ENCODE results near the gene SDSL.

The SDSL gene

GRCh38 chr12:113440947-113441782 lies 19.0 kb downstream of the SDSL start:
- in situ Hi-C loops (cut with MboI; ENCODE audit: low sequenced_read_pairs), result loop anchor here (25.0 kb wide), 1 partner anchor 404 kb away; no protein-coding TSS in a partner anchor

DNA sequence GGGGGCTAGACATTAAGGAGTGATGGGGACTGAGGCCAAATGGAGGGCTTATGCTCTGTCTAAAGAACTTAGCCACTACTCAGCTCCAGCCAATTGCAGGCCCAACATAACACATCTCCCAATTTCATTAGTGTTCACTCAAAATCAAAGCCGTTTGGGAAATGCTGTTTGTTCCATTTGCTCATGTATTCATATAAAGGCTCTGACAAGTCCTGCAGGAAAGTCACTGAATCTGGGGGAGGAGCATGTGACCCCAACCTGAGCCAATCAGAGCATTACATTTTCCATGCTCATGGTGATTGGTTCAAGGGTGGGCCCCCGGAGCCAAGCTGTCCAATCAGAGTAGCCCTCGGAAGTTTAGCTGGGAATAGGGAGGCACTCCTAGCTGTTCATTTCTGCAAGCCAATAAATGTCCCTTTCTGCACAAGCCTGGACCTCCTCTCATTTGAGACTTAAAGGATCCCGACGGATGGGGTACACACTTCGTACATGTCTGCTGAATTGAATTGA lies 20.9 kb downstream of the SDSL start:
- in situ Hi-C loops (cut with MboI; ENCODE audit: low sequenced_read_pairs), result loop anchor here (25.0 kb wide), 1 partner anchor 406 kb away; no protein-coding TSS in a partner anchor

GRCh38 chr12:113445544-113446171 lies 23.5 kb downstream of the SDSL start:
- in situ Hi-C loops (cut with MboI; ENCODE audit: low sequenced_read_pairs), result loop anchor here (25.0 kb wide), 1 partner anchor 408 kb away; no protein-coding TSS in a partner anchor

- in situ Hi-C loops (cut with MboI; ENCODE audit: low sequenced_read_pairs), result loop anchor here (25.0 kb wide), 1 partner anchor 412 kb away; no protein-coding TSS in a partner anchor
Observed at GRCh38 chr12:113448873-113449272, 26.7 kb downstream of the SDSL start.

DNA sequence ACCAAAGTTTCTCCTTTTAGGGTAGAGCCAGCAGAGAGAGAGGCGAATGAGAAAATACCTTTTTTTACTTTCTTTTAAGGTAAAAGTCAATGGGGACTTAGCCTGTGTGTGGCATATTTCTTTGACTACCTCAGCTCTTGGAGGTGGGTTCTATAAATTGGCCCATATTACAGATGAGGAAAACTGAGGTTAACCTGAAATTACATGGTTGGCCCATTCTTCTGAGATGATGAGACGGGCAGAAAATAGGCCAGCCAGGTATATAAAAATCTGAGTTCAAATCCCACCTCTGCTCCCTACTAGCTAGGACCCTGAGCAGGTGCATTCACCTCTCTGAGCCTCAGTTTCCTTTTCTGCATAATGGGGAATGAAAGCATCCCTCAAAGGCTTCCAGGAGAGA lies 27.1 kb downstream of the SDSL start:
- in situ Hi-C loops (cut with MboI; ENCODE audit: low sequenced_read_pairs), result loop anchor here (25.0 kb wide), 1 partner anchor 412 kb away; no protein-coding TSS in a partner anchor

GRCh38 chr12:113449839-113450238 lies 27.7 kb downstream of the SDSL start:
- in situ Hi-C loops (cut with MboI; ENCODE audit: low sequenced_read_pairs), result loop anchor here (25.0 kb wide), 1 partner anchor 413 kb away; no protein-coding TSS in a partner anchor

DNA sequence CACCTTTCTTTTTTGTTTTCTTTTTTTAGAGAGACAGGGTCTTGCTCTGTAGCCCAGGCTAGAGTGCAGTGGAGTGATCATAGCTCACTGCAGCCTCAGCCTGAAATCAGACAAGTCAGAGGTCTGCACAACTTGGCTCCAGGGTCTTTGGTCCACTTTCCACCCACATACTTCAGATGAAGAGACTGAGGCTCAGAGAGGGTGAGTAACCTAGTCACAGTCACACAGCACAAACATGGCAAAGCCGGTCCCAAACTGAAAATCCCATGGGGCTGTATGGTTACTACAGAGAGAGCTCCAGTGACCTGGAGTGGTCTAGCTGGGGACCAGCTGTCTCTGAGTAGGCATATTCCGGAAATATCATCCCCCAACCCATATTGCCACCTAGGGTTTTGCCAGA lies 30.3 kb downstream of the SDSL start:
- in situ Hi-C loops (cut with MboI; ENCODE audit: low sequenced_read_pairs), result no loop called here

DNA sequence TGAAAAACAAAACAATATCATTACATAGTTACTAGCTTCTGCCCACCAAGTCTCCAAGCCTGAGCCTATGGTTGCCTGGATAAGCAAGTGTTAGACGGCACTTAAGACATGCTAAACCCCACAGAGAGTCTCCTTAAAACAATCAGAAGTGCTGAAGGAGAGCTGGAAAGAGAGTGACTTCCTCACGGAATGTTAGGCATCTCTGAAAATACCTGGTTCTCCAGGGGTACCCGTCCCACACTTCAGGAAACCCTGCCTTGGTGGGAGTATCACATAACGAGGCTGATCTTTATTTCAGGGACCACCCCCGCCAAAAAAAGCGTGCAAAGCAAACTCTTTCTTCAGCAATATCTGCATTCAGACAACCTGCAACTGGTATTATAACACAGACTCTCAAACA lies 31.1 kb downstream of the SDSL start:
- in situ Hi-C loops (cut with MboI; ENCODE audit: low sequenced_read_pairs), result no loop called here

DNA sequence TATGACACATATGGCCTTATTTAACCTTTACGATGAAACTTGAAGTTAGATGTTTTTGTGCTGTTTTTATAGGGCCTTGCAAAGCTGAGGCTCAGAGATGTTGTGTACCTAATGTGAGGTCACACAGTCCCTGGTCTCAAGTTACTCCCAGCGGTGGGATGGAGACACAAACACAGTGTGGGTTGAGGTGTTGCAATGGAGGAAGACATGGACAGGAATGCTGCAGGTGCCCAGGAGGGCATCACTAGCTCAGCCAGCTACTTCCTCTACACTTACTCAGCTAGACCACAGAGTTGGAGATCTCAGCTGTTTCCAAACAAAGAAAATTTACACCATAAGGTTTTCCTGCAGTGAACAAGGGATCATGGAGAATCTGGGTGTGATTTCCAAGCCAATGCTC lies 34.0 kb downstream of the SDSL start:
- in situ Hi-C loops (cut with MboI; ENCODE audit: low sequenced_read_pairs), result no loop called here

GRCh38 chr12:113456761-113457160 lies 34.6 kb downstream of the SDSL start:
- in situ Hi-C loops (cut with MboI; ENCODE audit: low sequenced_read_pairs), result no loop called here

DNA sequence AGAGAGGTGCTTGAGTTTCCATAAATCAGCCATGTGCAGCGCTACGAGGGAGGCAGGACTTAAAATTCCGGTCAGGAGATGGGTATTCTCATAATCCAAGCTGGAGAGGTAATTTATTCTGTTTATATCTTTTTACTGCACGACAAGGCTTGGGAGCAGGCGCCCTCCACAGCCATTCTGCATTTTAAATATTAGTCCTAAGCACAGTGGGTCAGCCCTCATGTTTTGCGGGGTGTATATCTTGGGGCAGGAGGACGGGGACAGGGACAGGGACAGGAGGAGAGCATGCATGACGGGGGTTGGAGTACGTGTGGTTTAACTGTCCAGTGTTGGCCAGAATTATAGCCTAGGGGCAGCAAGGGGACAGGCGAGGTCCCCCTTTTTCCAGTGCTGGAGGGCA lies 35.0 kb downstream of the SDSL start:
- in situ Hi-C loops (cut with MboI; ENCODE audit: low sequenced_read_pairs), result no loop called here

GRCh38 chr12:113457710-113458109 lies 35.5 kb downstream of the SDSL start:
- in situ Hi-C loops (cut with MboI; ENCODE audit: low sequenced_read_pairs), result no loop called here

- in situ Hi-C loops (cut with MboI; ENCODE audit: low sequenced_read_pairs), result loop anchor here (10.0 kb wide), 1 partner anchor 455 kb away; no protein-coding TSS in a partner anchor
Observed at GRCh38 chr12:113459981-113460380, 37.8 kb downstream of the SDSL start.

- in situ Hi-C loops (cut with MboI; ENCODE audit: low sequenced_read_pairs), result loop anchor here (10.0 kb wide), 1 partner anchor 453 kb away; no protein-coding TSS in a partner anchor
Observed at GRCh38 chr12:113461666-113462065, 39.5 kb downstream of the SDSL start.

DNA sequence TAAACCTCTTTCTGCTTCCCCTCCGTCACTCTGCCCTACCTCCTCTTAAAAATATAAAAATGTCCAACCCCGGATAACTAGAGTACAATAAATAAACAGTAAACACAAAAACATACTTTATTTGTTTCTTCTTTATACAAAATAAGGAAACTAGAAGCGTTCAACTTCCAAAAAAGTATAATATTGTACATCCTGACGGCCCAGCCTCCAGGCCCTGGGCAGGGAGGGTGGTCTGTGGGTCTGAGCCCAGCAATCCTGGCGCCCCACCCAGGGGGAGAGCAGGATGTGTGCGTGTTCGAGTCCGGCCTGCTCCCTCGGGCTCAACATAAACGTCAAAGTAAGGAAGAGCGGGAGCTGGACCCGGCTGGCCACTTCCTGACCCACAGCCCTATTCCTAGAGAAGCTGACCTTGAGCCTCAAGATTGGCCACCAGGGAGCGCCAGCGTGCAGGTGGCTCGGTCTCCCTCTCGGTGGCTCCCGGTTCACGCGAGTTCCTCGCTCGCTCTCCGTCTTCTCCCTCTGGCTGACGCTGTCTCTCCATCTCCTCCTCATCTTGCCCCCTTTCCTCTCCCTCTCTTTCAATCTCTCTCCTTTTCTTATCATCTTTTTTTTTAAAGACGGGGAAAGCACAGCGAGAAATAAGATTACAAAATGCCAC lies 40.1 kb downstream of the SDSL start:
- in situ Hi-C loops (cut with MboI; ENCODE audit: low sequenced_read_pairs), result loop anchor here (10.0 kb wide), 1 partner anchor 453 kb away; no protein-coding TSS in a partner anchor

DNA sequence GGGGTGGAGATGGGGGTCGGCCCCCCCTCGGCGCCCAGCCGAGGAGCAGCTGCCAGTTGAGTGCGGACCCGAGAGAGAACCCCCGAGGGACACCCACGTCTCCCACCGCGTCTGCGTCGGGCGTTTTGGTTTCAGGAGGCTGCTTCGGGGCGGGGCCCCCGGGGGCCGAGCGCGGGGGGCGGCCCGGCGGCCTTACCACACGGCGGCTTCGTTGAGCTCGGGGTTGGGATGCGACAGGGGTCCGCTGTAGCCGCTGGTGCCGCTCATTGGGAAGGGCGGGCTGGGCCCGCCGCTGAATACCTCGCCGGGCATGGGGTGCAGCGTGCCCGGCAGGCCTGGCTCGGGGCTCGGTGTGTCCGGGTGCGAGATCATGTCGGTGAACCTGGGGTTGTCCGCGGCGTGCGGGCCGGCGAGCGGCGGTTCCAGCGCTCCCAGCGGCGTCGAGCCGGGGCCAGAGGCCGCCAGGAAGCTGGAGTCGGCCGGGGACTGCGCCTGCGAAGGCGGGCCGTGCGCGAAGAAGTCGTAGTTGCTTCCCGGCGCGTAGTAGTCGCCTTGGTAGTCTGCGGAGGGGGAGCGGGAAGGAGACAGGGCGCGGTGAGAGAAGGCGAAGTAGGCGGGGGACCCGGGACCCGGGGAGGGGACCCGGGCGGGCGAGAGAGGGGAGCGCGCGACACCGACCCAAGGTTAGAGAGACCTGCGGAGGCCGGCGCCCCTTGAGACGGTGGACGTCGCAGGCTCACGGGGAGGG lies 41.0 kb downstream of the SDSL start:
- in situ Hi-C loops (cut with MboI; ENCODE audit: low sequenced_read_pairs), result loop anchor here (10.0 kb wide), 1 partner anchor 452 kb away; no protein-coding TSS in a partner anchor

DNA sequence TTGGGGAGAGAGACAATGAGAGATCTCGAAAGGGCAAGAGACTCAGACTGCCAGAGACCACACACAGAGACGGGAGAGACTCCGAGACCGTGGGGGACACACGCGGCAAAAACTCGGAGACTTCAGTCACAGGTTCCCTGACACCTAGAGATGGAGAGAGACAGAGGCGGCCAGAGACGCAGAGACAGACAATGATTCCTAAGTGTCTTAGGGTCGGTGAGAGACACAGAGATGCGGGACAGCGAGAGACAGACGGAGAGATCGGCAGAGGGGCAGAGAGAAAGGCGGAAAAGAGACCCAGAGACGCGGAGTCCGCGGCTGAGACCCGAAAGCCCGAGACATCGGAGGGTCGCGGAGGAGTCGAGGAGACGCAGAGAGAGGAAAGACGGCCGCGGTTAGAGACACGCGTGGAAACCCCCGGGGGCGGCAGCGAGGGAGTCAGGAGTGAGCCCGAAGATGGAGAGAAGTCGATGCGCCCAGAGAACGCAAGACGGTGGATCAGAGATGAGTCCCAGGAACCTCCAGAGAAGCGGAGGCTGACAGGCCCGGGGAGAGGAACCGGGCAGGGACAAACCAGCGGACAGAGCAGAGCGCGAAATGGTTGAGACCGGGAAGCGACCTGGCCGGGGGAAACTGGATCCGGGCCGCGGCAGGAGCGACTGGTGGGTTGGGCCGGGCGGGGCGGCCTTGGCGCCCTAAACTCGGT lies 41.7 kb downstream of the SDSL start:
- in situ Hi-C loops (cut with MboI; ENCODE audit: low sequenced_read_pairs), result loop anchor here (10.0 kb wide), 1 partner anchor 451 kb away; no protein-coding TSS in a partner anchor

- in situ Hi-C loops (cut with MboI; ENCODE audit: low sequenced_read_pairs), result loop anchor here (10.0 kb wide), 1 partner anchor 450 kb away; no protein-coding TSS in a partner anchor
Observed at GRCh38 chr12:113464452-113464775, 42.2 kb downstream of the SDSL start.
